GM19328 (cell line): ENCODE data around the gene GABRD.

Experiments
- ATAC-seq: cut with Tn5 transposase; IDR thresholded peaks from one replicate; pipeline ENCODE4 v1.9.1; 2021; ENCODE audit warnings: mild to moderate bottlenecking, moderate library complexity; ENCODE audit not compliant: unreplicated experiment

Gene GABRD

DNA sequence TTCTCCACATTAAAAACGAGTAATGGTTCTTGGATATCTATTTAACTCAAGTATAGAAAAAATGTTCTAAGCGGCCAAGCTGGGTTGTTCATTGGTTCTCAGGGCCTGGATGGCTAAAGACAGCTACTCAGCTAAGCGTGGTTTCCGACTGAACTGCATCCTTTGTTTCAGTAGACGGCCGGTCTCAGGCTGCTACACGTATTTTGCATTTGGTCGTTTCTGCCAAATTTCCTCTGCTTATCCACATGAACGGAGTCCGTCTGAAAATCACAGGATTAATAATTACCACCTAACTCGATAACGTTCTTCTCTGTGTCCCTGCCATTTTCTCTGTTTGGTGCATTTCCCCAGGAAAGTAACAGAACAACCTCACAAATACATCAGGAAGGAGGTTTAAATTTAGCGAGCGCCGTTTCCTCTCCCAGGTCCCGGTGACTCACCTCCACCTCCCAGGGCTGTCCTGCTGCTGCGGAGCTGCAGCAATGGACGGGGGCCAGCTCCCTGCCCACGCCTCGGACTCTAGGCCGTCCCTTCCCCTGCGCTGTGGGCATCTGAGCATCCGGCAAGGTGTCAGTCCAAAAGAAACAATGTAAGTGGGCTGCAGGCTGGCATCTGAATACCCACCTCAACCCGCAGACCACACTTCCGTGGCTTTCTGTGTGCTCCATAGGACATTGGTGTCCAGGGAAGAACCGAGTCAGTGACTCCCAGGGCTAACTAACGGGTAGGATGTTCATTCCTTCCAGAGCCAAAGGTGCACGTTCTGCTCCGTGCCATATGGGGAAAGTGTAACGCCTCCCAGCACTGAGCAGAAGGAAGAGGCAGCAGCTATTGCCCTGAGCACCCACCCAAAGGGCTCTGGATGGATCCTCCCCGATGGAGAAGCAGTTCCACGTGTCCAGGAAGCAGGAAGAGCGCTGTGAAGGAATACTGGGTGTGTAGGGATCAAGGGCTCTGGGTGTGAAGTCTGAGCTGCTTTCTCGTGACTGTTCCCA lies 4.1 kb upstream of the GABRD start:
- no peak for ATAC-seq

DNA sequence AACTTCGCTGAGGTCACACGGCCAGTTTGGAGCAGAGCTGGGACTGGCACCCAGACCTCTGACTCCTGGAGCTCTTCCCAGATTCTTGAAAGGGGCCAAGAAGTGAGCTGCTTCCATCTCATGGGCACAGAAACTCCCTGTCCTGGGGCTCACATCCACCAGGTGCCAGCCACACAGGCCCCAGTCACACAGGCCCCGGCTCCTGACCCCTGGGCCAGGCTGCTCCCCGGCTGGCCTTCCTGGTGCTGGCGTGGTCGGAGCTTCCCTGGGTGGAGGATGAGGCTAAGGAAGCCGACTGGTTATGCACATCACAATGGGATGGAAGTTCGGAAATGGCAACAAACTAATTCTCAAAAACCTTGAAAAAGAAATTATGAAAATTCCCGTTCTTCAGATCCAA lies 3.0 kb upstream of the GABRD start:
- ATAC-seq = no peak

- no peak for ATAC-seq
Measured at GRCh38 chr1:2018217-2019171, 651 bp upstream of the GABRD start.

GRCh38 chr1:2019571-2020309 lies 595 bp downstream of the GABRD start:
- no peak for ATAC-seq

DNA sequence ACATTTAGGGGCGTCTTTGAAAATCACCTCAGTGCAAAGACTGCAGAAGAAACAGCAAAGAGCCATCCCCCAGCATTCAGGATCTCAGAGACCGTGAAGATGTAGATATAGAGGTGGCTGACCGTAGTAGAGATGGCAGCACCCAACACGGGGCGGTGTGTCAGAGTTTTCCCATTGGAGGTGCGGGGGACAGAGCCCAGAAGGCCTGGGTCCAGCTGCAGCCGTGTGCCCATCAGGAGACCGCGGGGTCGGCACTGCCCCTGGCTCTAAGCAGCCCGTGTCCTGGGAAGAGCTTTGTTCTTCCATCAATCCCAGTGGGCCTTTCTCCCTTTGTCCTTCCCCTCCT lies 1.1 kb downstream of the GABRD start:
- ATAC-seq = no peak

DNA sequence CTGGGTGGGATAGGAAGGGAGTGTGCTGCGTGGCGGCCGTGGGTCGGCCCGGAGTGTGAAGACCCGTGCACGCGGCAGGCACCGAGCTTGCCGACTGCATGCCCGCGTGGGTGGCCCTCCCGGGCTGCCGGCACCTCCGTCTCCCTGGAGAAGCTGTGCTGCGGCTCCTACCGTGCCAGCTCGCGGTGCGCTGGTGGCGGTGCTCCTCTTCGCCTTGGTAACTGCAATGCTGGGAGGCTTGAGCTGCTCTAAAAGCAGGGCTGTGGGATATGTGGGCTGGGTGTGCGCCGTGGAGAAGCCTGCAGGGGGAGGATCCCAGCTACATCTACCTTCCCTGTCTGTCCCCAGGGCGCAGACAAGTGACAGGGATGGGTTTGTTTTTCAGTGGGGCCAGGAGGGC lies 2.4 kb downstream of the GABRD start:
- no peak for ATAC-seq

- no peak for ATAC-seq
Measured at GRCh38 chr1:2022063-2022770, 3.1 kb downstream of the GABRD start.

GRCh38 chr1:2023187-2023586 lies 4.0 kb downstream of the GABRD start:
- ATAC-seq = no peak

GRCh38 chr1:2024451-2024850 lies 5.3 kb downstream of the GABRD start:
- no peak for ATAC-seq

- ATAC-seq = no peak
Measured at GRCh38 chr1:2024887-2025286, 5.7 kb downstream of the GABRD start.

DNA sequence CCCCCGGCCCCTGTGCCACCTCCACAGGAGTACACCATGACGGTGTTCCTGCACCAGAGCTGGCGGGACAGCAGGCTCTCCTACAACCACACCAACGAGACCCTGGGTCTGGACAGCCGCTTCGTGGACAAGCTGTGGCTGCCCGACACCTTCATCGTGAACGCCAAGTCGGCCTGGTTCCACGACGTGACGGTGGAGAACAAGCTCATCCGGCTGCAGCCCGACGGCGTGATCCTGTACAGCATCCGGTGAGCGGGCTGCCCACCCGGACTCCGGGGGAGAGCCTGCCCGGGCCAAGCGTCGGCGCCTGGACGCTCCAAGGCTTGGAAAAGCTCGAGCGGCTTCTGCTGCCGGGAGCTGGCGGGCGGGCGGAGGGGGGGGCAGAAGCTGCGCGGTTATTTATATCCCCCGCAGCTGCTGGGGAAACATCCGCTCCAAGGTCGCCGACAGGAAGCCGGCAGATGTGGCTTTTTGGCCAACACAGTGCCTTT lies 6.4 kb downstream of the GABRD start:
- no peak for ATAC-seq

GRCh38 chr1:2027961-2028583 lies 8.9 kb downstream of the GABRD start:
- ATAC-seq = no peak

- no peak for ATAC-seq
Measured at GRCh38 chr1:2028870-2029560, 9.9 kb downstream of the GABRD start.

DNA sequence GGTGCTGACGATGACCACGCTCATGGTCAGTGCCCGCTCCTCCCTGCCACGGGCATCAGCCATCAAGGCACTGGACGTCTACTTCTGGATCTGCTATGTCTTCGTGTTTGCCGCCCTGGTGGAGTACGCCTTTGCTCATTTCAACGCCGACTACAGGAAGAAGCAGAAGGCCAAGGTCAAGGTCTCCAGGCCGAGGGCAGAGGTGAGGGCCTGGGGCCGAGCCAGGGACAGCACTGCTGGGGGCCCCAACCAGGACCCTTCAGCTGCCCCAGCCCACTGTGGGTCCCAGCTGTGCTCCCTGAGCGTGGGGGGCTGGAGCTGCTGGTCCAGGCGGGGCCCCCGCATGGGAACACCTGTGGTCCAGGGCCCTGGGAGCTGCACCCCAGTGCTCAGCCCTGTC lies 10.4 kb downstream of the GABRD start:
- ATAC-seq = no peak

GRCh38 chr1:2030076-2030871 lies 11.1 kb downstream of the GABRD start:
- no peak for ATAC-seq

- no peak for ATAC-seq
Measured at GRCh38 chr1:2031546-2032540, 12.7 kb downstream of the GABRD start.

- no peak for ATAC-seq
Measured at GRCh38 chr1:2032737-2033136, 13.6 kb downstream of the GABRD start.
